ENCODE data around the gene PIAS2. TPM values are rescaled to one million over a fixed set of nuclear protein-coding genes. Genes with fewer than 3 reads are reported as not detected.
"Not testable (repeated sequence)": the region's sequence is repeated elsewhere in the genome, so short reads cannot be mapped to it uniquely, and the experiment has no call there.

The PIAS2 gene
- total RNA-seq, 1 donor from 2014 or later = 15.3 TPM

- no peak for DNase-seq (ENCODE audit: extremely low read depth, low read depth, low spot score)
Observed at GRCh38 chr18:46910856-46911255, 6.5 kb downstream of the PIAS2 start.

DNA sequence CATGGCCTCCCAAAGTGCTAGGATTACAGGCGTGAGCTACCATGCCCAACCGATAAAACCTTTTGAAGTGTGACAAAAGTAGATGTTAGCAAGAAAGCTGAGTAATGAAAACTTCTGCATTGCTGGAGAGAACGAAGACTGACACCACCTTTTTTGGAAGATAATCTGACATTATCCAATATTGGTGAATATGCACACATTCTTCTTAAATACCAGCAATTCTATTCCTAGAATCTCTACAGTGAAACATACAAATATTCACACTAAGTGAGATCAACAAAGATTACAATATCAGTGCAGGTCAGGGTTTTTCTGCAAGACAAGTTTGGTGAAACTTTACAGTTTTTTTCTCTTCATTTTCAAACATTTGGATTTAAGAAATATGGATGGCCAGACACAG, 7.8 kb downstream of the PIAS2 start:
- DNase-seq (ENCODE audit: extremely low read depth, low read depth, low spot score) = no peak

- no peak for DNase-seq (ENCODE audit: extremely low read depth, low read depth, low spot score)
Observed at GRCh38 chr18:46903406-46903805, 13.9 kb downstream of the PIAS2 start.

DNA sequence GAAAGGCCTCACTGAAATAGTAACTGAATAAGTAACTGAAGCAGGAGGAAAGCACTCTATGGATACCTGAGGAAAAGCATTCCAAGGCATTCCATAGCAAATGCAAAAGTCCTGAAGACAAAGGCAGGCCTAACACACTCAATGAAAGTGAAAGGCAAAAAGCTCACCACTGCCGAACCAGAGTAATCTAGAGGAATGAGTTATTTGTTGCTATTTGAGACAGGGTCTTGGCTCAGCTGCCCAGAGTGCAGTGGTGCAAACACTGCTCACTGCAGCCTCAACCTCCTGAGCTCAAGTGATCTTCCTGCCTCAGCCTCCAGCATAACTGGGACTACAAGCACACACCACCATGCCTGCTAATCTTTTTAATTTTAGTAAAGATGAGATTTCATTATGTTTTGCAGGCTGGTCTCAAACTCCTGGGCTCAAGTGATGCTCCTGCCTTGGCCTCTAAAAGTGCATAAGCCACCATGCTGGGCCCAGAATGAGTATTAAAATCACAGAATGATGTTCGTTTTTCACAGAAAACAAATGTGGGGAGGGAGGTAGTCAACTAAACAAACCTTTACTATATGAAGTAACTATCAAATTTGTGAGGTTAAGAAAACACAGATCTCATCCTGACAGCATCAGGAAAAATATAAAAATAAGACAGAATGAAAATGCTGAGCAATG, 17.9 kb downstream of the PIAS2 start:
- no peak for DNase-seq (ENCODE audit: extremely low read depth, low read depth, low spot score)

- DNase-seq (ENCODE audit: extremely low read depth, low read depth, low spot score) = no peak
Observed at GRCh38 chr18:46894124-46894523, 23.2 kb downstream of the PIAS2 start.

- DNase-seq (ENCODE audit: extremely low read depth, low read depth, low spot score) = no peak
Observed at GRCh38 chr18:46893360-46893759, 23.9 kb downstream of the PIAS2 start.

DNA sequence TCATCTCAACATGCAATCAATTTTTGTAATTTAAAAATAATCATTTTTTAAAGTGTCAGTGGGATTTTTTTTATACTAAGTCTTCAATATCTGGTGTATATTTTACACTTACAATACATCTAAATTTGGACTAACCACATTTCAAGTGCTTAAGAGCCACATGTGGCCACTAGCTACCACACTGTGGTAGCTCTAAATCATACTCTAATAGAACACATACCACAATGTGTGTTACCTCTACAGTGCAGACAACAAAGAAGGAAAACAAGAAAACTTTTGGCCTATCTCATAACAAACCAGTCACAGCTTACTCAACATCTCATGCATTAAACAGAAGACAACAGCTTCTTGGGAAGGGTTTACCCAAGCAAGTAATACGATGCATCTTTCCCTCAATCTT, 24.5 kb downstream of the PIAS2 start:
- DNase-seq (ENCODE audit: extremely low read depth, low read depth, low spot score) = no peak

- DNase-seq (ENCODE audit: extremely low read depth, low read depth, low spot score) = no peak
Observed at GRCh38 chr18:46891742-46892214, 25.5 kb downstream of the PIAS2 start.

DNA sequence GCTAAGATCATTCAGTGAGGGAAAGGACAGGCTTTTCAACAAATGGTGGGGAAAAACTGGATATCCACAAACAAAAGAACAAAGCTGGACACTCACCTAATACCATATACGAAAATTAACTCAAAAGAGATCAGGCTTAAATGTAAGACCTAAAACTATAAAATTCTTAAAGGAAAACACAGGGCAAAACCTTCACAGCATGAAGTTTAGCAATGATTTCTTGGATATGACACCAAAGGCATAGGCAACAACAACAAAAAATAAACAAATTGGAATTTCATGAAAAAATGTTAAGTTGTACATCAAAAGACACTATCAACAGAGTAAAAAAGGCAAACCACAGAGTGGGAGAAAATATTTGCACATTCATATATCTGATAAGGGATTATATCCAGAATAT, 28.3 kb downstream of the PIAS2 start:
- DNase-seq (ENCODE audit: extremely low read depth, low read depth, low spot score) = no peak

- DNase-seq (ENCODE audit: extremely low read depth, low read depth, low spot score) = no peak
Observed at GRCh38 chr18:46886893-46887292, 30.4 kb downstream of the PIAS2 start.

GRCh38 chr18:46883180-46883579, 34.1 kb downstream of the PIAS2 start:
- DNase-seq (ENCODE audit: extremely low read depth, low read depth, low spot score) = no peak

DNA sequence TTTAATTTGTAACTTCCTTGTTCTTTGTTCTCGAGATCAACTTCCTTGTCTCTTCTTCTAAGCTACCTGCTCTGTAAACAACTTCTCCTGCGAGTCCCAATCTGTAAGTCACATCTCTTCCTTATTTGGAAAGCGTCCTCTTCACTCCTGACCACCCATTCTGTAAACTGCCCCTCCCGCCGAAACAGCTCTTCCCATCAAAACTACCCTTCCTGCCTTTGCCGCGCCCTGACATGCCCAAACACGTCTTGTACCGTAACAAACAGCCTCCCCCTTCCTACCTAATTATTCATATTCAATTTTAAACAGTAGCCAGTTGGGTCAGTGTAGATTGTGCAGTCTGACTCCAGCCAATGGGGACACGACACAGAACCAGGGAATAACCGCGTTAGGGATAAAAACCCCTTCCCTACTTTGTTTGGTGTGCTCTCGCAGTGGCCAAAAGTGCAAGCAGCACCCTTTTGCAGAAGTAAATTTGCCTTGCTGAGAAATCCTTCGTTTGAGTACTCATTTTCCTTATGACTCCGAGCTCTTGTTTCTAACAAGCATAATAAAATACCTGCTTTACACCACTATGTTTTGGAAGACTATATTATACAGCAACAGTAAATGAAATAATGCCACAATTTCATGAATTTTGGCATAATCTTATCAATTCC, 39.8 kb downstream of the PIAS2 start:
- no peak for DNase-seq (ENCODE audit: extremely low read depth, low read depth, low spot score)

DNA sequence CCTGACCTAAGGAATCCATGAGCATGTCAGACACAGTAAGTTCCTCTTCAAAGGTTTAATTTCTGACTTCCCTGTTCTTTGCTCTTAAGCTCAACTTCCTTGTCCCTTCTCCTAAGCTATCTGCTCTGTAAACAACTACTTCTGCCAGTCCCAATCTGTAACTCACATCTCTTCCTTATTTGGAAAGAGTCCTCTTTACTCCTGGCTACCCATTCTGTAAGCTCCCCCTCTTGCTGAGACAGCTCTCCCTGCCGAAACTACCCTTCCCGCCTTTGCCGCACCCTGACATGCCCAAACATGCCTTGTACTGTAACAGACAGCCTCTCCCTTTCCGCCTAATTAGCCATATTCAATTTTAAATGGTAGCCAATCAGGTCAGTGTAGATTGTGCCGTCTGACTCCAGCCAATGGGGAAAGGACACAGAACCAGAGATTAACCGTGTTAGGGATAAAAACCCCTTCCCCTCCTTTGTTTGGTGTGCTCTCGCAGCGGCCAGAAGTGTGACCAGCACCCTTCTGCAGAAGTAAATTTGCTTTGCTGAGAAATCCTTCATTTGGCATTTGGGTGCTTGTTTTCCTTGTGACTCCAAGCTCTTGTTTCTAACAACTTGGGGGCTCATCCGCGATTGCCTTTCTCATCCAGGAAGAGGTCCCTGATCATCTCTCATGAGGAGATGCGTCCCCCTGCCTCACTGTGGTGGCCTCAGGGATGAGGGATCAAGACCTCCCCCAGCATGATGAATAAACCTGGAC, 49.0 kb downstream of the PIAS2 start:
- DNase-seq (ENCODE audit: extremely low read depth, low read depth, low spot score) = no peak

GRCh38 chr18:46867367-46868143, 49.8 kb downstream of the PIAS2 start:
- no peak for DNase-seq (ENCODE audit: extremely low read depth, low read depth, low spot score)

DNA sequence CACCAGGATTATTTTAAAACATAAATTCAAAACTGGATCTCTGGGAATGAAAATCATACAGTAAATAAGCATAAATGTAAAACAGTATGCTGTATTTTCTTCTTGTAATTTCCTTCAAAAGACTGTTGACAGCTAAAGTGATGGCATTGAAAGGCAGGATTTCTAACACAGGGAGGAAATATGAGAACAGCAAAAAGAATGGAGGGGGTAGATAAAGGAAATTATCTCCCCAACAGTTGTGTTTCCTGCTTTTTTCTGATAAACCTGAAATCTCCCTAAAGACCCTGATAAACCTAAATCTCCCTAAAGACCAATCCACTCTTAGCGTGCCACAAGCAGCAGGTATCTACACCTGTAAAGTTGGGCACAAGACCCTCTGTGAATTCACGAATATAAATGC, 50.8 kb downstream of the PIAS2 start:
- DNase-seq (ENCODE audit: extremely low read depth, low read depth, low spot score) = no peak

DNA sequence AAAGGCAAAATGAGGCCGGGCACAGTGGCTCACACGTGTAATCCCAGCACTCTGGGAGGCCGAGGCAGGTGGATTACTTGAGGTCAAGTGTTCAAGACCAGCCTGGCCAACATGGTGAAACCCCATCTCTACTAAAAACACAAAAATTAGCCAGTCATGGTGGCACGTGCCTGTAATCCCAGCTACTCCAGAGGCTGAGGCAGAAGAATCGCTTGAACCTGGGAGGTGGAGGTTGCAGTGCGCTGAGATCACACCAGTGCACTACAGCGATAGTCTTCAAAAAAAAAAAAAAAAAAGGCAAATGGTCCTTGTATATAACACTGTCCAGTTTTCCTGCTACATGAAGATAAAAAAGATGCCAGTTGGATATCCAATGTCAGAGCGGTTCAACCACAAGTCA, 52.1 kb downstream of the PIAS2 start:
- DNase-seq (ENCODE audit: extremely low read depth, low read depth, low spot score) = not testable (repeated sequence)

- no peak for DNase-seq (ENCODE audit: extremely low read depth, low read depth, low spot score)
Observed at GRCh38 chr18:46859855-46860254, 57.5 kb downstream of the PIAS2 start.

DNA sequence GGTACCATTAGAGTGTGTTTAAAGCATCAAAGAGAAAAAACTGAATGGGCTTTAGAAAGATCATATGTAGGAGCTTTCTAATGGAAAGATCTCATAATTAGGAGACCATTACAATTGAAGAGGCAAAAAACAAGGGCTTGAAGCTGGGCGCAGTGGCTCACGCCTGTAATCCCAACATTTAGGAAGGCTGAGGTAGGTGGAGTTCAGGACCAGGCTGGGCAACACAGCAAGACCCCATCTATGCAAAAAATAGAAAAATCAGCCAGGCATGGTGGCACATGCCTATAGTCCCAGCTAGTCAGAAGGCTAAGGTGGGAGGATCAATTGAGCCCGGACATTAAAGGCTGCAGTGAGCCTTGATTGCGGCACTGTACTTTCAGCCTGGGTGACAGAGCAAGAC, 59.0 kb downstream of the PIAS2 start:
- no peak for DNase-seq (ENCODE audit: extremely low read depth, low read depth, low spot score)

GRCh38 chr18:46856973-46857372, 60.3 kb downstream of the PIAS2 start:
- DNase-seq (ENCODE audit: extremely low read depth, low read depth, low spot score) = no peak

DNA sequence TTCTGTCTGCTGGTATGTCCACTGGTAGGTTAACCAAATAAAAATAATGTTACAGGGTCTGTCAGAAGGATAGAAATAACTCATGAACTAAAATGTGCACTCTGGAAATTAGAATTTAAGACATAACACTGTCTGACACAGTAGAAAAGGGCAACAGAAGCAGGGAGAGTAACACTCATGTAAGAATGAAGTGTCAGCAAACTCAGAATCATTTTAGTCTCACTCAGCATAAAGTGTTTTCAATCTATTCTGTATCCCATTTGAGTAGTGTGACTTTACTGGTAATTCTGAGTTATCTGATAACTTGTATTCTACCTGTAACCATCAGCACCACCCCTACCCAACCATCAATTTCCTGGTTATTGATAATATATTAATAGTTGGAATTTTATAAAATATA, 68.3 kb downstream of the PIAS2 start:
- DNase-seq (ENCODE audit: extremely low read depth, low read depth, low spot score) = no peak

- DNase-seq (ENCODE audit: extremely low read depth, low read depth, low spot score) = no peak
Observed at GRCh38 chr18:46843372-46843771, 73.9 kb downstream of the PIAS2 start.

All from glomerular endothelial cell (primary cell).